Neural cell (in vitro differentiated cells): ENCODE measurements around the gene ERC2. TPM values are rescaled to one million over a fixed set of nuclear protein-coding genes. Genes with fewer than 3 reads are reported as not detected.

Experiments
- H2AFZ ChIP-seq: fragments of 200-600, 300-800 bp; sonication (generic), shearing (Covaris generic); 2 replicates; pipeline ENCODE4 v1.6.0; 2014; ENCODE audit warnings: low read depth, mild to moderate bottlenecking, antibody characterized with exemption, low read length, moderate library complexity
- H3F3A ChIP-seq: fragments of 200-600 bp; shearing (Covaris generic); 2 replicates; pipeline ENCODE4 v1.6.1; 2016; ENCODE audit warnings: mild to moderate bottlenecking, moderate library complexity, mixed read lengths, antibody characterized with exemption, low read length; ENCODE audit not compliant: insufficient read depth, poor library complexity, severe bottlenecking
- H3K27ac ChIP-seq: fragments of 200-600, 300-800 bp; sonication (generic), shearing (Covaris generic); 2 replicates; pipeline ENCODE4 v1.5.1; 2014; ENCODE audit warnings: mild to moderate bottlenecking, low read length, moderate library complexity
- H3K27me3 ChIP-seq: fragments of 300-800, 200-600 bp; sonication (generic), shearing (Covaris generic); 2 replicates; pipeline ENCODE4 v1.6.0; 2014; ENCODE audit warnings: mild to moderate bottlenecking, low read depth, low read length, moderate library complexity; ENCODE audit not compliant: insufficient read depth
- H3K36me3 ChIP-seq: fragments of 300-800, 200-600 bp; sonication (generic), shearing (Covaris generic); 2 replicates; pipeline ENCODE4 v1.5.1; 2014; ENCODE audit warnings: mild to moderate bottlenecking, antibody characterized with exemption, low read length, moderate library complexity; ENCODE audit not compliant: insufficient read depth
- H3K4me2 ChIP-seq: fragments of 300-800, 200-600 bp; sonication (generic), shearing (Covaris generic); 2 replicates; pipeline ENCODE4 v1.6.0; 2014; ENCODE audit warnings: mild to moderate bottlenecking, low read length
- H3K4me3 ChIP-seq: fragments of 300-800, 200-600 bp; sonication (generic), shearing (Covaris generic); 2 replicates; pipeline ENCODE4 v1.5.1; 2014; ENCODE audit warnings: mild to moderate bottlenecking, low read length, moderate library complexity
- H3K79me2 ChIP-seq: fragments of 200-600 bp; shearing (Covaris generic); replicated peaks from 2 replicates; pipeline ENCODE4 v1.6.0; 2014; ENCODE audit warnings: mild to moderate bottlenecking, low read length, moderate library complexity; ENCODE audit not compliant: insufficient read depth
- H3K9ac ChIP-seq: fragments of 300-800, 200-600 bp; sonication (generic), shearing (Covaris generic); 2 replicates; pipeline ENCODE4 v1.6.1; 2016; ENCODE audit warnings: mild to moderate bottlenecking, low read length, mixed read lengths
- H3K9me2 ChIP-seq: fragments of 200-600 bp; shearing (Covaris generic); 2 replicates; pipeline ENCODE4 v1.6.1; 2016; ENCODE audit warnings: mild to moderate bottlenecking, low read length, mixed read lengths; ENCODE audit not compliant: insufficient read depth
- H3K9me3 ChIP-seq: fragments of 200-600, 300-800 bp; sonication (generic), shearing (Covaris generic); 2 replicates; pipeline ENCODE4 v1.6.1; 2016; ENCODE audit warnings: mild to moderate bottlenecking, mixed run types, low read length, moderate library complexity, mixed read lengths
- H4K20me1 ChIP-seq: fragments of 200-600 bp; shearing (Covaris generic); 2 replicates; pipeline ENCODE4 v1.6.1; 2016; ENCODE audit warnings: mild to moderate bottlenecking, mixed run types; ENCODE audit not compliant: insufficient read depth
- EP300 ChIP-seq: fragments of 450-650 bp; conservative IDR thresholded peaks from 2 replicates; pipeline ENCODE4 v1.6.1; 2014; ENCODE audit warnings: antibody characterized with exemption, mild to moderate bottlenecking, moderate library complexity; ENCODE audit not compliant: poor library complexity, severe bottlenecking
- EZH2 ChIP-seq: fragments of 200-600, 300-800 bp; shearing (Covaris generic), sonication (generic); IDR thresholded peaks from 2 replicates; pipeline ENCODE4 v1.6.1; 2014; ENCODE audit warnings: antibody characterized with exemption, low read length, borderline replicate concordance, mild to moderate bottlenecking; ENCODE audit not compliant: insufficient read depth, poor library complexity, severe bottlenecking
- POLR2AphosphoS5 ChIP-seq: IDR thresholded peaks from 2 replicates; pipeline ENCODE4 v1.6.1; 2012
- RAD21 ChIP-seq: fragments of 450-650 bp; conservative IDR thresholded peaks from 2 replicates; pipeline ENCODE4 v1.6.1; 2014; ENCODE audit warnings: antibody characterized with exemption, mild to moderate bottlenecking, moderate library complexity
- REST ChIP-seq: IDR thresholded peaks from 2 replicates; pipeline ENCODE4 v1.6.1; 2012; ENCODE audit warnings: borderline replicate concordance
- SMC3 ChIP-seq: fragments of 450-650 bp; conservative IDR thresholded peaks from 2 replicates; pipeline ENCODE4 v1.6.1; 2014; ENCODE audit warnings: antibody characterized with exemption, mild to moderate bottlenecking, moderate library complexity; ENCODE audit not compliant: poor library complexity
- TAF1 ChIP-seq: IDR thresholded peaks from 2 replicates; pipeline ENCODE4 v1.6.1; 2012; ENCODE audit warnings: low read depth
- polyA plus RNA-seq: library from polyadenylated mRNA; depleted of rRNA; stranded (reverse); fragments of >200 nt; gene quantifications from 2 replicates; pipeline ENCODE4 v1.2.3, GENCODE V29; 2014
- TF ChIP-seq, protein P1 (sequence below): fragments of 450-650 bp; IDR thresholded peaks from 2 replicates; pipeline ENCODE4 v1.5.1; 2014; ENCODE audit warnings: antibody characterized with exemption, mild to moderate bottlenecking, moderate library complexity; ENCODE audit not compliant: poor library complexity, severe bottlenecking

Gene ERC2
- polyA plus RNA-seq, 1 donor from 2014 or later, result 60.4 TPM

DNA sequence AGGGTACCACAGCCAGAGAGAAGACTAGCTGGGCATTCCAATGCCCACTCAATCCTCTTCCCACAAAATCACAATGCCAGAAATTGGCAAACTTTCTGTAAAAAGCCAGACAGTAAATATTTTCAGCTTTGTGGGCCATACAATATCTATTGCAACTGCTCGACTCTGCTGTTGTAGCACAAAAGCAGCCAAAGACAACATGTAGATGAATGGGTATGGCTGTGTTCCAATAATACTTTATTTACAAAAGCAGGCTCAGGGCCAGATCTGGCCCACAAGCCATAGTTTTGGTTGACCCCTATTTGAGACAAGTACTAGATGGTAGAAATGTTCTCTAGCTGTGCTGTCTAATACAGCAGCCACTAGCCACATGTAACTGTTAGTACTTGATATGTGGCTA lies 330.9 kb downstream of the ERC2 start:
- no peak overlapping the region for H3K4me2 ChIP-seq
- no peak overlapping the region for H3K27ac ChIP-seq
- H4K20me1 ChIP-seq, result no peaks in the 10 kb centered on the region
- H3K9me2 ChIP-seq, result no peaks in the 10 kb centered on the region
- H3F3A ChIP-seq, result no peaks in the 10 kb centered on the region
- no peak overlapping the region for H2AFZ ChIP-seq
- peaks cover 5% of the 10 kb centered on the region for H3K36me3 ChIP-seq
- TF ChIP-seq POLR2AphosphoS5 (no peak), RAD21 (no peak), EZH2 (no peak), SMC3 (no peak)
- TF ChIP-seq, protein P1, sequence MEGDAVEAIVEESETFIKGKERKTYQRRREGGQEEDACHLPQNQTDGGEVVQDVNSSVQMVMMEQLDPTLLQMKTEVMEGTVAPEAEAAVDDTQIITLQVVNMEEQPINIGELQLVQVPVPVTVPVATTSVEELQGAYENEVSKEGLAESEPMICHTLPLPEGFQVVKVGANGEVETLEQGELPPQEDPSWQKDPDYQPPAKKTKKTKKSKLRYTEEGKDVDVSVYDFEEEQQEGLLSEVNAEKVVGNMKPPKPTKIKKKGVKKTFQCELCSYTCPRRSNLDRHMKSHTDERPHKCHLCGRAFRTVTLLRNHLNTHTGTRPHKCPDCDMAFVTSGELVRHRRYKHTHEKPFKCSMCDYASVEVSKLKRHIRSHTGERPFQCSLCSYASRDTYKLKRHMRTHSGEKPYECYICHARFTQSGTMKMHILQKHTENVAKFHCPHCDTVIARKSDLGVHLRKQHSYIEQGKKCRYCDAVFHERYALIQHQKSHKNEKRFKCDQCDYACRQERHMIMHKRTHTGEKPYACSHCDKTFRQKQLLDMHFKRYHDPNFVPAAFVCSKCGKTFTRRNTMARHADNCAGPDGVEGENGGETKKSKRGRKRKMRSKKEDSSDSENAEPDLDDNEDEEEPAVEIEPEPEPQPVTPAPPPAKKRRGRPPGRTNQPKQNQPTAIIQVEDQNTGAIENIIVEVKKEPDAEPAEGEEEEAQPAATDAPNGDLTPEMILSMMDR, result no peak
- no peaks in the 10 kb centered on the region for H3K79me2 ChIP-seq
- no peaks in the 10 kb centered on the region for H3K27me3 ChIP-seq
- no peak overlapping the region for H3K9ac ChIP-seq
- H3K9me3 ChIP-seq, result no peaks in the 10 kb centered on the region
- no peak overlapping the region for H3K4me3 ChIP-seq

DNA sequence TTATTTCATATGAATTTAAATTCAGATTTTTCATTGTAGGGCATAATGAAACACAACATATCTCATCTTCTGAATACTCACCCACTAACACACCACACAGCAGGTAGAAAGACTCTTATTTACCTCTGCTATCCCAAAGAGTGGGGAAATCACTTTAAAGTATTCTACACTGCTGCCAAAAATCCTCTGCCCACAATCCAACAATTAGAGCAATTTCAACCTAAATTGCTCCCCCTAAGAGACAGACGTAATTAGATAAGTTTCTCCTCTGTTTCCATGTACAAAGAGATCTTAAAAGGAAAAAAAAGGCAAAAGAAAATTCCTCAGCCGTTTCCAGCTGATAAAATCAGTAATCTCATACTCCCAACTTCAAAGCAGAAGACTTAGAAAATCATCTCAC lies 331.8 kb downstream of the ERC2 start:
- H3F3A ChIP-seq, result no peaks in the 10 kb centered on the region
- TF ChIP-seq EZH2 (no peak), SMC3 (no peak), REST (no peak), TAF1 (no peak), POLR2AphosphoS5 (no peak), RAD21 (no peak), EP300 (no peak)
- TF ChIP-seq, protein P1, result no peak
- H3K9me2 ChIP-seq, result no peaks in the 10 kb centered on the region
- H3K36me3 ChIP-seq, result peaks cover 5% of the 10 kb centered on the region
- no peak overlapping the region for H3K27ac ChIP-seq
- H3K9ac ChIP-seq, result no peak overlapping the region
- H3K4me2 ChIP-seq, result no peak overlapping the region
- H3K9me3 ChIP-seq, result no peaks in the 10 kb centered on the region
- no peak overlapping the region for H2AFZ ChIP-seq
- no peaks in the 10 kb centered on the region for H3K79me2 ChIP-seq
- no peaks in the 10 kb centered on the region for H4K20me1 ChIP-seq
- no peaks in the 10 kb centered on the region for H3K27me3 ChIP-seq
- H3K4me3 ChIP-seq, result no peak overlapping the region
